Osteoblast (primary cell): Measurements from ENCODE around the gene INS. TPM values are rescaled to one million over a fixed set of nuclear protein-coding genes. Genes with fewer than 3 reads are reported as not detected.

Source experiments
- DNase-seq: peaks from one replicate; pipeline ENCODE4 v3.0.0; 2011; ENCODE audit warnings: low spot score, mixed read lengths; ENCODE audit not compliant: insufficient read length; ENCODE audit errors: missing footprints
- H2AFZ ChIP-seq: 2 replicates; pipeline ENCODE4 v1.6.0; 2011; ENCODE audit warnings: mild to moderate bottlenecking, low read length
- H3K27ac ChIP-seq: 2 replicates; pipeline ENCODE4 v1.5.1; 2011; ENCODE audit warnings: mild to moderate bottlenecking, low read depth, low read length, moderate library complexity
- H3K27me3 ChIP-seq: 2 replicates; pipeline ENCODE4 v1.6.0; 2012; ENCODE audit warnings: mild to moderate bottlenecking, control low read depth, inconsistent platforms, low read length, moderate library complexity; ENCODE audit not compliant: insufficient read depth
- H3K36me3 ChIP-seq: 2 replicates; pipeline ENCODE4 v1.5.1; 2011; ENCODE audit warnings: mild to moderate bottlenecking, low read length, control low read depth, moderate library complexity; ENCODE audit not compliant: insufficient read depth
- H3K4me1 ChIP-seq: 2 replicates; pipeline ENCODE4 v1.5.1; 2011; ENCODE audit warnings: mild to moderate bottlenecking, low read length, control low read depth, moderate library complexity; ENCODE audit not compliant: insufficient read depth
- H3K4me2 ChIP-seq: 2 replicates; pipeline ENCODE4 v1.6.0; 2011; ENCODE audit warnings: mild to moderate bottlenecking, low read length; ENCODE audit not compliant: insufficient read depth
- H3K4me3 ChIP-seq: fragments of 200-600 bp; sonication (generic); 3 replicates; pipeline ENCODE4 v1.5.1; 2012; ENCODE audit warnings: mild to moderate bottlenecking, low read length, inconsistent platforms; ENCODE audit not compliant: insufficient read depth
- H3K79me2 ChIP-seq: 2 replicates; pipeline ENCODE4 v1.6.0; 2012; ENCODE audit warnings: mild to moderate bottlenecking, low read length, control low read depth, inconsistent platforms; ENCODE audit not compliant: insufficient read depth
- H3K9me3 ChIP-seq: 2 replicates; pipeline ENCODE4 v1.5.1; 2011; ENCODE audit warnings: low read depth, low read length, control low read depth
- H4K20me1 ChIP-seq: 2 replicates; pipeline ENCODE4 v1.6.0; 2012; ENCODE audit warnings: mild to moderate bottlenecking, low read length, control low read depth; ENCODE audit not compliant: insufficient read depth
- total RNA-seq: library from RNA; depleted of rRNA; stranded (reverse); fragments of >200 nt; gene quantifications from 2 replicates; pipeline ENCODE4 v1.2.3, GENCODE V29; 2012
- TF ChIP-seq, protein P1 (sequence below): IDR thresholded peaks from 2 replicates; pipeline ENCODE4 v1.5.1; 2011; ENCODE audit warnings: mild to moderate bottlenecking, low read depth, low read length, moderate library complexity; ENCODE audit errors: extremely low read depth

INS gene
- total RNA-seq, 1 donor: not detected

GRCh38 chr11:2153581-2154194 lies 7.3 kb downstream of the INS start:
- no peak for DNase-seq
- H3K4me2 ChIP-seq: no peak overlapping the region
- TF ChIP-seq, protein P1, sequence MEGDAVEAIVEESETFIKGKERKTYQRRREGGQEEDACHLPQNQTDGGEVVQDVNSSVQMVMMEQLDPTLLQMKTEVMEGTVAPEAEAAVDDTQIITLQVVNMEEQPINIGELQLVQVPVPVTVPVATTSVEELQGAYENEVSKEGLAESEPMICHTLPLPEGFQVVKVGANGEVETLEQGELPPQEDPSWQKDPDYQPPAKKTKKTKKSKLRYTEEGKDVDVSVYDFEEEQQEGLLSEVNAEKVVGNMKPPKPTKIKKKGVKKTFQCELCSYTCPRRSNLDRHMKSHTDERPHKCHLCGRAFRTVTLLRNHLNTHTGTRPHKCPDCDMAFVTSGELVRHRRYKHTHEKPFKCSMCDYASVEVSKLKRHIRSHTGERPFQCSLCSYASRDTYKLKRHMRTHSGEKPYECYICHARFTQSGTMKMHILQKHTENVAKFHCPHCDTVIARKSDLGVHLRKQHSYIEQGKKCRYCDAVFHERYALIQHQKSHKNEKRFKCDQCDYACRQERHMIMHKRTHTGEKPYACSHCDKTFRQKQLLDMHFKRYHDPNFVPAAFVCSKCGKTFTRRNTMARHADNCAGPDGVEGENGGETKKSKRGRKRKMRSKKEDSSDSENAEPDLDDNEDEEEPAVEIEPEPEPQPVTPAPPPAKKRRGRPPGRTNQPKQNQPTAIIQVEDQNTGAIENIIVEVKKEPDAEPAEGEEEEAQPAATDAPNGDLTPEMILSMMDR: no peak
- H3K4me3 ChIP-seq: no peak overlapping the region
- H3K27ac ChIP-seq: no peak overlapping the region
- no peaks in the 10 kb centered on the region for H3K79me2 ChIP-seq
- H3K27me3 ChIP-seq: peaks cover 22% of the 10 kb centered on the region
- H4K20me1 ChIP-seq: peaks cover 8% of the 10 kb centered on the region
- H2AFZ ChIP-seq: no peak overlapping the region
- no peaks in the 10 kb centered on the region for H3K9me3 ChIP-seq
- no peaks in the 10 kb centered on the region for H3K36me3 ChIP-seq
- H3K4me1 ChIP-seq: no peaks in the 10 kb centered on the region

GRCh38 chr11:2151500-2152257 lies 9.3 kb downstream of the INS start:
- H4K20me1 ChIP-seq: peaks cover 8% of the 10 kb centered on the region
- no peak overlapping the region for H3K27ac ChIP-seq
- no peak overlapping the region for H2AFZ ChIP-seq
- H3K4me3 ChIP-seq: no peak overlapping the region
- no peak overlapping the region for H3K4me2 ChIP-seq
- H3K79me2 ChIP-seq: no peaks in the 10 kb centered on the region
- TF ChIP-seq, protein P1: peak; percentile 77
- no peaks in the 10 kb centered on the region for H3K4me1 ChIP-seq
- peak; percentile 98 for DNase-seq
- peaks cover 27% of the 10 kb centered on the region for H3K27me3 ChIP-seq
- no peaks in the 10 kb centered on the region for H3K9me3 ChIP-seq
- no peaks in the 10 kb centered on the region for H3K36me3 ChIP-seq

DNA sequence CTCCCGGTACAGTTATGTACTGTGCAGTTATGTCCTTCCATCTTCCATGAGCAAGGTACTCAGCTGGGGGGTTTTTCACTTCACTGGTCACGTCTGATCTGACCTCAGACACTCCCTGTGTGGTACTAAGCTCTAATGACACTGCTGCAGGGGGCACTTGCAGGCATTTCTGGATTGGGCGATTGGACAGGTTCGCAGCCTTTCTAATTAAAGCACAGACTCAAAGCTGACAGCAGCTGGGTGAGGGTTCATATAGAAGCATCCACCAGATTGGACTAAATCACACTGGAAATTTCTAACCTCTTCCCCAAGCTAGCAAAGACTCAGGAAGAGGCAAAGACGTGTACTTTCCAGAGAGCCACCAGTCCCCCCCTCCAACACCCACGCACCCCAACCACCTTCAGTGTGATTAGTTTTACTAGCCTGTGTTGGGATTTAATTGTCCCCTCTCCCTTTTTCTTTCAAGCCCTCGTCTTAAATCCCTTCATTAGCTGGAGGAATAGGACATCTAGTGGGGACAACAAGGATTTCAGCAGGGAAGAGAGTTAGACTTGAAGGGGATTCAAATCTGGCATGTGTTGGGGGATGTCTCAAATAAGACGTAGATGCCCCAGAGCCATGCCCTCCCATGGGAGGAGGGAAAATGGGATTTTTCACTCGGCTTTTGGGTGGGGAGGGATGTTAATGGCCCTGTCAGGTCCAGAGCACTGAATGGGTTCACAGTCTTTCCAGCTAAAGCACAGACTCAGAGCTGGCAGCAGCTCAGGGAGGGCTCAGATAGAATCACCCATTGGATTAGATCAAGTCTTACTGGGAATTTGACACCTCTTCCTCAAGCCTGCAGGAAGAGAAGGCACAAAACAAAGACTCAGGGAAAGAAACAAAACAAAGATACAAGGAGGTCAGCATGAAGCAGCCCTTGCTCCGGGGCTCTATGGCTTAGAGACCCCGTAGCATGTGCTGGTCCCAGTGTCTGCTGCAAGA lies 10.9 kb downstream of the INS start:
- no peak for DNase-seq
- H3K4me1 ChIP-seq: no peaks in the 10 kb centered on the region
- TF ChIP-seq, protein P1: peak; percentile 73
- H2AFZ ChIP-seq: no peak overlapping the region
- H3K27ac ChIP-seq: no peak overlapping the region
- peaks cover 8% of the 10 kb centered on the region for H4K20me1 ChIP-seq
- no peak overlapping the region for H3K4me3 ChIP-seq
- H3K9me3 ChIP-seq: no peaks in the 10 kb centered on the region
- no peaks in the 10 kb centered on the region for H3K79me2 ChIP-seq
- H3K36me3 ChIP-seq: no peaks in the 10 kb centered on the region
- H3K27me3 ChIP-seq: peaks cover 43% of the 10 kb centered on the region
- no peak overlapping the region for H3K4me2 ChIP-seq
